ENCODE results near the gene IFT81. TPM values are rescaled to one million over a fixed set of nuclear protein-coding genes. Genes with fewer than 3 reads are reported as not detected.
A peak's percentile ranks its signal among the peaks of the same experiment; 100 is the strongest.

Gene IFT81
- total and polyA plus RNA-seq, 2 of the 13 experiments (the other 11 are each of a cell fraction or from before 2014, with no cell fraction given), result 4.2 to 13.0 TPM

DNA sequence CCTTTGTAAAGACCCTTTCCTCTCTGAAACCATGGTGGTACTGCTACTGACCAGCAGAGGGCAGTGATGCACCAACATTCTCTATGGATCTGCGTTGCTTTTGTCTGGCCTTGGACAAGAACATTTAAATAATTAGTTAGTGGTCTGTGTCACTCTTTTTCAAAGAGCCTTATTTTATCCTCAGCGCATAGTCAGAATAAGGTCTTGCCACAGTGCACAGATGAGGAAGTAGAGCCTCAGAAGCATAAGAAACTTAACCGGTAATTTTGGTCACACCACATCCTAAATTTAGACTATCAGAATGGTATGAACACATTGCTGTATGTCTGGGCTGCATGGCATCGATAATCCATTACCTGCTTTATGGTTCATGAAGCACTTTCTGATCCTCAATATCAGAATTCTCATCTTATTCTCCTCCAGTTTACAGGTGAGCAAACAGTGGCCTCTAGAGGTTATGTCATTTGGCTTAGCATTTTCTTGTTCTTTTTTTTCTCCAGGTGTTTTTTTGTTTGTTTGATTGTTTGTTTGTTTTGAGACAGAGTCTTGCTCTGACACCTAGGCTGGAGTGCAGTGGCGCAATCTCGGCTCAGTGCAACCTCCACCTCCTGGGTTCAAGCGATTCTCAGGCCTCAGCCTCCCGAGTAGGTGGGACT lies 23.7 kb upstream of the IFT81 start (continued):
- TF ChIP-seq SOX13 (IDR thresholded peaks at IDR 0.05) (no peak), SOX13 (CRISPR knock-in tag; conservative IDR thresholded peaks at IDR 0.05 in 1 of 2, IDR thresholded peaks at IDR 0.05 in 1 of 2) (peak in 1 of 2 experiments; percentile 28; a peak in 1 of 4 replicates), PHF8 (CRISPR knock-in tag; IDR thresholded peaks at IDR 0.05) (no peak), ZMAT3 (CRISPR knock-in tag; conservative IDR thresholded peaks at IDR 0.05) (no peak), RAD21 (CRISPR knock-in tag; IDR thresholded peaks at IDR 0.05) (peak; percentile 85), SMARCC2 (IDR thresholded peaks at IDR 0.05) (no peak), CEBPG (CRISPR knock-in tag; IDR thresholded peaks at IDR 0.05) (peak; percentile 31; the same call in 1 of the 2 replicates), ZNF430 (CRISPR knock-in tag; IDR thresholded peaks at IDR 0.05) (peak; percentile 28; the same call in 1 of the 2 replicates), TSC22D2 (CRISPR knock-in tag; IDR thresholded peaks at IDR 0.05; ENCODE audit: borderline replicate concordance) (peak; percentile 51; the same call in 1 of the 2 replicates)
- TF ChIP-seq, protein P1, sequence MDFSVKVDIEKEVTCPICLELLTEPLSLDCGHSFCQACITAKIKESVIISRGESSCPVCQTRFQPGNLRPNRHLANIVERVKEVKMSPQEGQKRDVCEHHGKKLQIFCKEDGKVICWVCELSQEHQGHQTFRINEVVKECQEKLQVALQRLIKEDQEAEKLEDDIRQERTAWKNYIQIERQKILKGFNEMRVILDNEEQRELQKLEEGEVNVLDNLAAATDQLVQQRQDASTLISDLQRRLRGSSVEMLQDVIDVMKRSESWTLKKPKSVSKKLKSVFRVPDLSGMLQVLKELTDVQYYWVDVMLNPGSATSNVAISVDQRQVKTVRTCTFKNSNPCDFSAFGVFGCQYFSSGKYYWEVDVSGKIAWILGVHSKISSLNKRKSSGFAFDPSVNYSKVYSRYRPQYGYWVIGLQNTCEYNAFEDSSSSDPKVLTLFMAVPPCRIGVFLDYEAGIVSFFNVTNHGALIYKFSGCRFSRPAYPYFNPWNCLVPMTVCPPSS (IDR thresholded peaks at IDR 0.05), result no peak
- TF ChIP-seq, protein P2, sequence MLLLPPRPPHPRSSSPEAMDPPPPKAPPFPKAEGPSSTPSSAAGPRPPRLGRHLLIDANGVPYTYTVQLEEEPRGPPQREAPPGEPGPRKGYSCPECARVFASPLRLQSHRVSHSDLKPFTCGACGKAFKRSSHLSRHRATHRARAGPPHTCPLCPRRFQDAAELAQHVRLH (CRISPR knock-in tag; IDR thresholded peaks at IDR 0.05; ENCODE audit: borderline replicate concordance, low read depth), result 0 out of 2 replicates have a peak, but pooled peaks have one; percentile 65

DNA sequence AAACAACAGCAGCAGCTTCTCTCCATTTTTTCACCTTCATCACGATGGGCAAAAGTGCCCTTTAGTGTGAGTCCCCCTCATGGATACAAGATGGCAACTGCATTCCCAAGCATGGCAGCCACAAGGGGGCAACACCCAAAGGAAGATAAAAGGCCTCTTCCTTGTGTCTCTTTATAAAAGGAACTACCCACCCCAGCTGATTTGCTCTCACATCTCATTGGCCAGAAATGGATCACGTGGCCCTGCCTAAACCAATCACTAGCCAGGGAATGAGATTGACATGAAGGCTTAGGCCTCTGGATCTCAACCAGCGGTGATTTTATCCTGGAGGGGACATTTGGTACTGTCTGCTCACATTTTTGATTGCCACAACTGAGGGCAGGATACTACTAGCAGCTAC lies 21.9 kb upstream of the IFT81 start:
- Histone ChIP-seq H4K20me1 (ENCODE audit: insufficient read depth, low read length) (no peaks in the 10 kb centered on the region), H3K4me3 (replicated peaks in 1 of 3; ENCODE audit: insufficient read depth in 1 of 3, low read depth in 2 of 3, low read length in 3 of 3) (no peak overlapping the region), H3K9ac (ENCODE audit: insufficient read depth, low read depth, low read length) (no peak overlapping the region), H3K4me1 (ENCODE audit: insufficient read depth, low read length) (peaks cover 70% of the 10 kb centered on the region), H3K27ac (ENCODE audit: extremely low read length, insufficient read depth, low read length) (no peak overlapping the region), H3K9me3 (ENCODE audit: low read length) (no peaks in the 10 kb centered on the region), H3K27me3 (ENCODE audit: control insufficient read depth in 1 of 2, insufficient read depth in 2 of 2, low read length in 2 of 2) (no peaks in the 10 kb centered on the region), H3K36me3 (replicated peaks in 1 of 2; ENCODE audit: control insufficient read depth in 1 of 2, insufficient read depth in 2 of 2, low read length in 2 of 2) (no peaks in the 10 kb centered on the region), H3K4me2 (ENCODE audit: low read depth, low read length) (no peak overlapping the region), H3K79me2 (ENCODE audit: insufficient read depth, low read length) (no peaks in the 10 kb centered on the region), H2AFZ (ENCODE audit: low read length) (no peak overlapping the region)
- FAIRE-seq, result peak; percentile 30
- in situ Hi-C loops (cut with HindIII; ENCODE audit: extremely low pct_ligation_motif_present, low pct_unique_long_range_greater_than_20kb), result loop anchor here (25.0 kb wide), 2 partner anchors 335 to 485 kb away; partner anchors contain the start of gene PPTC7
- intact Hi-C loops (cut with micrococcal nuclease; ENCODE audit: unreplicated experiment), result loop anchor here (5.0 to 10.0 kb wide), 2 partner anchors 93 to 180 kb away; partner anchors contain the start of gene ATP2A2
- ChIA-PET CTCF (ENCODE audit: low intra/inter-chr PET ratio, low total read pairs) (interaction anchor here (0.6 to 1.8 kb wide), 5 partner anchors 15 to 143 kb away, joined by 3 to 7 read pairs (median 6); partner anchors contain the start of gene IFT81), POLR2A (interaction anchor here (0.7 to 3.0 kb wide), 7 partner anchors 9 to 329 kb away, joined by 3 to 15 read pairs (median 5); partner anchors contain the start of gene IFT81)
- ATAC-seq, result peak; percentile 84
- DNase-seq (ENCODE audit: low spot score), result peak; percentile 92
- 61% methylated on average over 2 of the region's 3 CpGs for WGBS (ENCODE audit: low lambda C conversion rate)
- BruUV-seq (replicated peaks), result no TSS peak
- no peak for TF ChIP-seq CC2D1A (CRISPR knock-in tag; IDR thresholded peaks at IDR 0.05)
- no peak for TF ChIP-seq POLR2A (IDR thresholded peaks at IDR 0.05; ENCODE audit: insufficient read depth in 1 of 2, low read depth in 2 of 2, low read length in 2 of 2)
- no peak for TF ChIP-seq PAWR (CRISPR knock-in tag; IDR thresholded peaks at IDR 0.05; ENCODE audit: borderline replicate concordance)
- TF ChIP-seq, protein P3, sequence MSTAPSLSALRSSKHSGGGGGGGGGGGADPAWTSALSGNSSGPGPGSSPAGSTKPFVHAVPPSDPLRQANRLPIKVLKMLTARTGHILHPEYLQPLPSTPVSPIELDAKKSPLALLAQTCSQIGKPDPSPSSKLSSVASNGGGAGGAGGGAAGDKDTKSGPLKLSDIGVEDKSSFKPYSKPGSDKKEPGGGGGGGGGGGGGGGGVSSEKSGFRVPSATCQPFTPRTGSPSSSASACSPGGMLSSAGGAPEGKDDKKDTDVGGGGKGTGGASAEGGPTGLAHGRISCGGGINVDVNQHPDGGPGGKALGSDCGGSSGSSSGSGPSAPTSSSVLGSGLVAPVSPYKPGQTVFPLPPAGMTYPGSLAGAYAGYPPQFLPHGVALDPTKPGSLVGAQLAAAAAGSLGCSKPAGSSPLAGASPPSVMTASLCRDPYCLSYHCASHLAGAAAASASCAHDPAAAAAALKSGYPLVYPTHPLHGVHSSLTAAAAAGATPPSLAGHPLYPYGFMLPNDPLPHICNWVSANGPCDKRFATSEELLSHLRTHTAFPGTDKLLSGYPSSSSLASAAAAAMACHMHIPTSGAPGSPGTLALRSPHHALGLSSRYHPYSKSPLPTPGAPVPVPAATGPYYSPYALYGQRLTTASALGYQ (CRISPR knock-in tag; IDR thresholded peaks at IDR 0.05), result no peak
- no peak for TF ChIP-seq EHMT2 (IDR thresholded peaks at IDR 0.05; ENCODE audit: borderline replicate concordance, low read depth, low read length)
- TF ChIP-seq SNAI1 (CRISPR knock-in tag; IDR thresholded peaks at IDR 0.05; ENCODE audit: borderline replicate concordance), result no peak
- TF ChIP-seq, protein P4, sequence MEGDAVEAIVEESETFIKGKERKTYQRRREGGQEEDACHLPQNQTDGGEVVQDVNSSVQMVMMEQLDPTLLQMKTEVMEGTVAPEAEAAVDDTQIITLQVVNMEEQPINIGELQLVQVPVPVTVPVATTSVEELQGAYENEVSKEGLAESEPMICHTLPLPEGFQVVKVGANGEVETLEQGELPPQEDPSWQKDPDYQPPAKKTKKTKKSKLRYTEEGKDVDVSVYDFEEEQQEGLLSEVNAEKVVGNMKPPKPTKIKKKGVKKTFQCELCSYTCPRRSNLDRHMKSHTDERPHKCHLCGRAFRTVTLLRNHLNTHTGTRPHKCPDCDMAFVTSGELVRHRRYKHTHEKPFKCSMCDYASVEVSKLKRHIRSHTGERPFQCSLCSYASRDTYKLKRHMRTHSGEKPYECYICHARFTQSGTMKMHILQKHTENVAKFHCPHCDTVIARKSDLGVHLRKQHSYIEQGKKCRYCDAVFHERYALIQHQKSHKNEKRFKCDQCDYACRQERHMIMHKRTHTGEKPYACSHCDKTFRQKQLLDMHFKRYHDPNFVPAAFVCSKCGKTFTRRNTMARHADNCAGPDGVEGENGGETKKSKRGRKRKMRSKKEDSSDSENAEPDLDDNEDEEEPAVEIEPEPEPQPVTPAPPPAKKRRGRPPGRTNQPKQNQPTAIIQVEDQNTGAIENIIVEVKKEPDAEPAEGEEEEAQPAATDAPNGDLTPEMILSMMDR (CRISPR knock-in tag; IDR thresholded peaks at IDR 0.05), result peak; percentile 70
- no peak for TF ChIP-seq SCMH1 (CRISPR knock-in tag; IDR thresholded peaks at IDR 0.05; ENCODE audit: borderline replicate concordance)

Data from HepG2 (cell line).